Endothelial cell (in vitro differentiated cells): ENCODE measurements around the gene PRKACB. TPM values are rescaled to one million over a fixed set of nuclear protein-coding genes. Genes with fewer than 3 reads are reported as not detected.

ENCODE experiments used
- DNase-seq: peaks from one replicate; pipeline ENCODE4 v3.0.0; 2021; ENCODE audit warnings: low spot score
- H3K27ac Mint-ChIP-seq: one replicate; pipeline ENCODE4 v1.8.0; 2021; ENCODE audit warnings: mixed read lengths, inconsistent platforms; ENCODE audit not compliant: unreplicated experiment
- H3K27me3 Mint-ChIP-seq: one replicate; pipeline ENCODE4 v1.8.0; 2021; ENCODE audit warnings: mild to moderate bottlenecking, moderate library complexity, mixed read lengths, inconsistent platforms; ENCODE audit not compliant: unreplicated experiment
- H3K36me3 Mint-ChIP-seq: one replicate; pipeline ENCODE4 v1.8.0; 2021; ENCODE audit warnings: mild to moderate bottlenecking, low read depth, mixed read lengths, inconsistent platforms; ENCODE audit not compliant: unreplicated experiment
- H3K4me1 Mint-ChIP-seq: one replicate; pipeline ENCODE4 v1.8.0; 2021; ENCODE audit warnings: mild to moderate bottlenecking, mixed read lengths, inconsistent platforms; ENCODE audit not compliant: unreplicated experiment
- H3K4me3 Mint-ChIP-seq: one replicate; pipeline ENCODE4 v1.8.0; 2021; ENCODE audit warnings: mild to moderate bottlenecking, mixed read lengths, inconsistent platforms; ENCODE audit not compliant: unreplicated experiment
- H3K9me3 Mint-ChIP-seq: one replicate; pipeline ENCODE4 v1.8.0; 2021; ENCODE audit warnings: mixed read lengths, inconsistent platforms; ENCODE audit not compliant: unreplicated experiment
- CTCF ChIP-seq: fragments of 200-600 bp; sonication (generic); IDR thresholded peaks from one replicate; pipeline ENCODE4 v1.5.0; 2021; ENCODE audit warnings: antibody characterized with exemption; ENCODE audit not compliant: unreplicated experiment
- total RNA-seq: library from RNA; stranded (reverse); fragmentation: NEBNext Ultra II Directional; extraction: Animal tissue kit (Norgen Biotek cat#: 25700); gene quantifications from one replicate; pipeline ENCODE4 v1.2.1, GENCODE V29; 2021; ENCODE audit not compliant: unreplicated experiment

PRKACB gene
- total RNA-seq, 1 donor from 2014 or later = 19.7 TPM

GRCh38 chr1:84257617-84258016 lies 113.5 kb downstream of the PRKACB start:
- no peaks in the 10 kb centered on the region for H3K4me1 Mint-ChIP-seq

GRCh38 chr1:84259376-84259775 lies 115.3 kb downstream of the PRKACB start:
- no peaks in the 10 kb centered on the region for H3K9me3 Mint-ChIP-seq
- H3K36me3 Mint-ChIP-seq = no peaks in the 10 kb centered on the region
- H3K27ac Mint-ChIP-seq = no peak overlapping the region
- TF ChIP-seq CTCF = no peak
- peaks cover 1% of the 10 kb centered on the region for H3K27me3 Mint-ChIP-seq
- peaks cover 3% of the 10 kb centered on the region for H3K4me1 Mint-ChIP-seq
- no peak overlapping the region for H3K4me3 Mint-ChIP-seq
- no peak for DNase-seq

More at GRCh38 chr1:84257617-84258016, 113.5 kb downstream of the PRKACB start:
- H3K4me3 Mint-ChIP-seq = no peak overlapping the region
- no peak for DNase-seq
- no peaks in the 10 kb centered on the region for H3K36me3 Mint-ChIP-seq
- TF ChIP-seq CTCF = no peak
- H3K27me3 Mint-ChIP-seq = no peaks in the 10 kb centered on the region
- H3K27ac Mint-ChIP-seq = no peak overlapping the region
- H3K9me3 Mint-ChIP-seq = no peaks in the 10 kb centered on the region

GRCh38 chr1:84259989-84260388 lies 115.9 kb downstream of the PRKACB start:
- Mint-ChIP-seq H3K27ac (no peak overlapping the region), H3K9me3 (no peaks in the 10 kb centered on the region), H3K4me3 (no peak overlapping the region), H3K4me1 (peaks cover 3% of the 10 kb centered on the region), H3K27me3 (peaks cover 1% of the 10 kb centered on the region), H3K36me3 (no peaks in the 10 kb centered on the region)
- no peak for DNase-seq
- no peak for TF ChIP-seq CTCF

GRCh38 chr1:84260852-84261518 lies 116.9 kb downstream of the PRKACB start:
- H3K4me3 Mint-ChIP-seq = no peak overlapping the region
- H3K36me3 Mint-ChIP-seq = no peaks in the 10 kb centered on the region
- H3K9me3 Mint-ChIP-seq = no peaks in the 10 kb centered on the region
- peaks cover 3% of the 10 kb centered on the region for H3K4me1 Mint-ChIP-seq
- H3K27ac Mint-ChIP-seq = no peak overlapping the region
- no peak for TF ChIP-seq CTCF
- H3K27me3 Mint-ChIP-seq = peaks cover 1% of the 10 kb centered on the region
- no peak for DNase-seq

- no peak for TF ChIP-seq CTCF
- DNase-seq = no peak
- Mint-ChIP-seq H3K27me3 (peaks cover 1% of the 10 kb centered on the region), H3K36me3 (no peaks in the 10 kb centered on the region), H3K4me1 (peaks cover 3% of the 10 kb centered on the region), H3K27ac (no peak overlapping the region), H3K4me3 (no peak overlapping the region), H3K9me3 (no peaks in the 10 kb centered on the region)
Measured at GRCh38 chr1:84264961-84265360, 120.9 kb downstream of the PRKACB start.
